MM.1S (cell line): ENCODE data around the gene CNTN5.

Experiments used
- DNase-seq: peaks from one replicate; pipeline ENCODE4 v3.0.0-alpha.2; 2015
- H2AFZ ChIP-seq: fragments of 300-600 bp; sonication (generic); 2 replicates; pipeline ENCODE4 v1.6.0; 2016; ENCODE audit warnings: antibody characterized with exemption, low read length
- H3F3A ChIP-seq: fragments of 300-600 bp; sonication (generic); 2 replicates; pipeline ENCODE4 v1.6.1; 2016; ENCODE audit warnings: mild to moderate bottlenecking, antibody characterized with exemption, low read length, moderate library complexity, mixed read lengths; ENCODE audit not compliant: insufficient read depth
- H3K27ac ChIP-seq: fragments of 300-600 bp; sonication (generic); 2 replicates; pipeline ENCODE4 v1.5.1; 2016; ENCODE audit warnings: mild to moderate bottlenecking, low read length
- H3K27me3 ChIP-seq: fragments of 300-600 bp; sonication (generic); replicated peaks from 2 replicates; pipeline ENCODE4 v1.6.0; 2016; ENCODE audit warnings: low read length; ENCODE audit not compliant: insufficient read depth
- H3K36me3 ChIP-seq: fragments of 300-600 bp; sonication (generic); replicated peaks from 2 replicates; pipeline ENCODE4 v1.6.1; 2016; ENCODE audit warnings: mild to moderate bottlenecking, low read length, mixed read lengths; ENCODE audit not compliant: insufficient read depth
- H3K4me1 ChIP-seq: fragments of 300-600 bp; sonication (generic); 2 replicates; pipeline ENCODE4 v1.6.1; 2016; ENCODE audit warnings: low read length, mixed read lengths
- H3K4me2 ChIP-seq: fragments of 300-600 bp; sonication (generic); 2 replicates; pipeline ENCODE4 v1.6.0; 2016; ENCODE audit warnings: low read depth, low read length
- H3K4me3 ChIP-seq: fragments of 300-600 bp; sonication (generic); 2 replicates; pipeline ENCODE4 v1.5.1; 2016; ENCODE audit warnings: low read length, mixed read lengths
- H3K79me2 ChIP-seq: fragments of 300-600 bp; sonication (generic); 2 replicates; pipeline ENCODE4 v1.6.1; 2016; ENCODE audit warnings: mixed run types, low read length, mixed read lengths
- H3K9ac ChIP-seq: fragments of 300-600 bp; sonication (generic); 2 replicates; pipeline ENCODE4 v1.6.1; 2016; ENCODE audit warnings: low read length, mixed read lengths
- H3K9me2 ChIP-seq: fragments of 300-600 bp; sonication (generic); replicated peaks from 2 replicates; pipeline ENCODE4 v1.6.1; 2016; ENCODE audit warnings: mild to moderate bottlenecking, low read length, mixed read lengths; ENCODE audit not compliant: insufficient read depth
- H3K9me3 ChIP-seq: fragments of 300-600 bp; sonication (generic); replicated peaks from 2 replicates; pipeline ENCODE4 v1.6.1; 2016; ENCODE audit warnings: mild to moderate bottlenecking, low read length, mixed read lengths; ENCODE audit not compliant: insufficient read depth
- H4K20me1 ChIP-seq: fragments of 300-600 bp; sonication (generic); 2 replicates; pipeline ENCODE4 v1.6.1; 2016; ENCODE audit warnings: mild to moderate bottlenecking, low read length, moderate library complexity, mixed read lengths; ENCODE audit not compliant: insufficient read depth
- CTCF ChIP-seq: fragments of 300-600 bp; sonication (generic); IDR thresholded peaks from 2 replicates; pipeline ENCODE4 v1.5.1; 2016; ENCODE audit warnings: antibody characterized with exemption, low read length, mixed read lengths
- EZH2 ChIP-seq: fragments of 300-600 bp; sonication (generic); optimal IDR thresholded peaks from 2 replicates; pipeline ENCODE3; 2017; ENCODE audit warnings: low read depth, mild to moderate bottlenecking, antibody characterized with exemption, low read length, mixed read lengths
- EZH2phosphoT487 ChIP-seq: fragments of 300-600 bp; sonication (generic); IDR thresholded peaks from 2 replicates; pipeline ENCODE4 v1.6.1; 2018; ENCODE audit warnings: antibody characterized with exemption, low read length

Gene CNTN5

GRCh38 chr11:99791354-99791753 is 770.6 kb downstream of the CNTN5 start:
- no peak for TF ChIP-seq CTCF
- no peak for TF ChIP-seq EZH2phosphoT487
- H3K9me3 ChIP-seq: no peaks in the 10 kb centered on the region
- no peak overlapping the region for H3K4me3 ChIP-seq

GRCh38 chr11:99795999-99796398 is 775.2 kb downstream of the CNTN5 start:
- Histone ChIP-seq H3K9ac (no peak overlapping the region), H3K9me3 (no peaks in the 10 kb centered on the region), H3K9me2 (no peaks in the 10 kb centered on the region; the same call in 1 of the 2 replicates), H3F3A (no peaks in the 10 kb centered on the region), H3K27me3 (no peaks in the 10 kb centered on the region), H2AFZ (no peak overlapping the region), H4K20me1 (no peaks in the 10 kb centered on the region), H3K4me2 (no peak overlapping the region), H3K79me2 (no peaks in the 10 kb centered on the region), H3K27ac (no peak overlapping the region), H3K4me1 (no peaks in the 10 kb centered on the region), H3K36me3 (no peaks in the 10 kb centered on the region), H3K4me3 (no peak overlapping the region)
- TF ChIP-seq EZH2phosphoT487 (no peak), CTCF (no peak), EZH2 (no peak)
- no peak for DNase-seq

More at GRCh38 chr11:99791354-99791753, 770.6 kb downstream of the CNTN5 start:
- no peak for DNase-seq
- Histone ChIP-seq H3K27me3 (no peaks in the 10 kb centered on the region), H3F3A (no peaks in the 10 kb centered on the region), H2AFZ (no peak overlapping the region), H3K9me2 (no peaks in the 10 kb centered on the region), H3K36me3 (no peaks in the 10 kb centered on the region), H3K4me1 (no peaks in the 10 kb centered on the region), H3K27ac (no peak overlapping the region), H3K9ac (no peak overlapping the region), H4K20me1 (no peaks in the 10 kb centered on the region), H3K79me2 (no peaks in the 10 kb centered on the region), H3K4me2 (no peak overlapping the region)

- Histone ChIP-seq H3K36me3 (no peaks in the 10 kb centered on the region), H3K27me3 (no peaks in the 10 kb centered on the region), H3K79me2 (no peaks in the 10 kb centered on the region), H2AFZ (no peak overlapping the region), H3K9me2 (no peaks in the 10 kb centered on the region; the same call in 1 of the 2 replicates), H3K9ac (no peak overlapping the region), H3K27ac (no peak overlapping the region), H3K4me3 (no peak overlapping the region), H3K9me3 (no peaks in the 10 kb centered on the region), H4K20me1 (no peaks in the 10 kb centered on the region), H3K4me1 (no peaks in the 10 kb centered on the region), H3K4me2 (no peak overlapping the region), H3F3A (no peaks in the 10 kb centered on the region)
- DNase-seq: no peak
- TF ChIP-seq EZH2: no peak
- no peak for TF ChIP-seq EZH2phosphoT487
- no peak for TF ChIP-seq CTCF
Measured at GRCh38 chr11:99803501-99803900, 782.8 kb downstream of the CNTN5 start.
